ENCODE results near the gene SYPL1. TPM values are rescaled to one million over a fixed set of nuclear protein-coding genes. Genes with fewer than 3 reads are reported as not detected.

Gene SYPL1
- polyA plus RNA-seq, 1 donor from 2014 or later, result 17.4 TPM

GRCh38 chr7:106127984-106128780, 16.1 kb upstream of the SYPL1 start:
- H3K27ac ChIP-seq (ENCODE audit: low read length), result no peak overlapping the region
- H3K9me2 ChIP-seq (ENCODE audit: insufficient read depth, low read length), result no peaks in the 10 kb centered on the region
- no peak for TF ChIP-seq CTCF (IDR thresholded peaks at IDR 0.05; ENCODE audit: poor library complexity, severe bottlenecking)
- TF ChIP-seq SMC3 (conservative IDR thresholded peaks at IDR 0.05; ENCODE audit: poor library complexity), result no peak
- TF ChIP-seq MXI1 (conservative IDR thresholded peaks at IDR 0.05; ENCODE audit: poor library complexity, severe bottlenecking), result no peak
- no peak for TF ChIP-seq EZH2 (IDR thresholded peaks at IDR 0.05; ENCODE audit: borderline replicate concordance, insufficient read depth, low read length, poor library complexity, severe bottlenecking)
- TF ChIP-seq RAD21 (conservative IDR thresholded peaks at IDR 0.05), result no peak
- TF ChIP-seq POLR2AphosphoS5 (IDR thresholded peaks at IDR 0.05), result no peak
- TF ChIP-seq EP300 (conservative IDR thresholded peaks at IDR 0.05; ENCODE audit: poor library complexity, severe bottlenecking), result no peak
- TF ChIP-seq REST (IDR thresholded peaks at IDR 0.05; ENCODE audit: borderline replicate concordance), result no peak
- no peak for TF ChIP-seq TAF1 (IDR thresholded peaks at IDR 0.05; ENCODE audit: low read depth)
- H3K4me3 ChIP-seq (ENCODE audit: low read length), result no peak overlapping the region
- H3K4me2 ChIP-seq (ENCODE audit: low read length), result no peak overlapping the region
- H3K9ac ChIP-seq (ENCODE audit: low read length), result no peak overlapping the region
- no peaks in the 10 kb centered on the region for H3K36me3 ChIP-seq (ENCODE audit: insufficient read depth, low read length)
- no peaks in the 10 kb centered on the region for H3F3A ChIP-seq (ENCODE audit: insufficient read depth, low read length, poor library complexity, severe bottlenecking)
- H4K20me1 ChIP-seq (ENCODE audit: insufficient read depth), result no peaks in the 10 kb centered on the region
- no peaks in the 10 kb centered on the region for H3K9me3 ChIP-seq (ENCODE audit: low read length)
- no peaks in the 10 kb centered on the region for H3K79me2 ChIP-seq (replicated peaks; ENCODE audit: insufficient read depth, low read length)
- H3K27me3 ChIP-seq (ENCODE audit: insufficient read depth, low read depth, low read length), result no peaks in the 10 kb centered on the region
- no peak overlapping the region for H2AFZ ChIP-seq (ENCODE audit: low read depth, low read length)

GRCh38 chr7:106126170-106126938, 14.2 kb upstream of the SYPL1 start:
- TF ChIP-seq RAD21 (conservative IDR thresholded peaks at IDR 0.05), result no peak
- Histone ChIP-seq H2AFZ (ENCODE audit: low read depth, low read length) (no peak overlapping the region), H3K4me3 (ENCODE audit: low read length) (no peak overlapping the region), H3F3A (ENCODE audit: insufficient read depth, low read length, poor library complexity, severe bottlenecking) (no peaks in the 10 kb centered on the region), H4K20me1 (ENCODE audit: insufficient read depth) (no peaks in the 10 kb centered on the region), H3K27ac (ENCODE audit: low read length) (no peak overlapping the region), H3K36me3 (ENCODE audit: insufficient read depth, low read length) (no peaks in the 10 kb centered on the region), H3K9me3 (ENCODE audit: low read length) (no peaks in the 10 kb centered on the region), H3K79me2 (replicated peaks; ENCODE audit: insufficient read depth, low read length) (no peaks in the 10 kb centered on the region), H3K27me3 (ENCODE audit: insufficient read depth, low read depth, low read length) (no peaks in the 10 kb centered on the region), H3K9me2 (ENCODE audit: insufficient read depth, low read length) (no peaks in the 10 kb centered on the region), H3K9ac (ENCODE audit: low read length) (no peak overlapping the region), H3K4me2 (ENCODE audit: low read length) (no peak overlapping the region)
